ENCODE measurements around the gene DENND2A.
"Not testable (repeated sequence)": the region's sequence is repeated elsewhere in the genome, so short reads cannot be mapped to it uniquely, and the experiment has no call there.

DENND2A gene

DNA sequence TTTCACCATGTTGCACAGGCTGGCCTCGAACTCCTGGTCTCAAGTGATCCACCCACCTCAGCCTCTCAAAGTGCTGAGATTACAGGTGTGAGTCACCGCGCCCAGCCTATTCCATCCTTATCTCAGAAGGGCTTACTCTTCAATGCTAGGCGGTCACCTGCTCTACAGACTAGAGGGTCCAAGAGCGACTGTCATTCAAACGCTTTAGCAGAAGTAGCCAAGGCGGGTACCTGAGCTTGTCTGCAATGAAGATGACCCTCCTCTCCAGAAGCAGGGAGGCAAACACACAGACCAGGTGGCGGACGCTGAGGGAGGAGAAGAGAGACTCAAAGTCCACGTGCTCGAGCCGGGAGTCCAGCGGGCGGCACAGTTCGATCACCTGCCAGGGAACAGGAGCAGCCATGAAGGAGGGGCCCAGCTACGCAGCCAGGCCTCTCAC lies 96.2 kb downstream of the DENND2A start:
- no peak for DNase-seq (ENCODE audit: low read depth)

DNA sequence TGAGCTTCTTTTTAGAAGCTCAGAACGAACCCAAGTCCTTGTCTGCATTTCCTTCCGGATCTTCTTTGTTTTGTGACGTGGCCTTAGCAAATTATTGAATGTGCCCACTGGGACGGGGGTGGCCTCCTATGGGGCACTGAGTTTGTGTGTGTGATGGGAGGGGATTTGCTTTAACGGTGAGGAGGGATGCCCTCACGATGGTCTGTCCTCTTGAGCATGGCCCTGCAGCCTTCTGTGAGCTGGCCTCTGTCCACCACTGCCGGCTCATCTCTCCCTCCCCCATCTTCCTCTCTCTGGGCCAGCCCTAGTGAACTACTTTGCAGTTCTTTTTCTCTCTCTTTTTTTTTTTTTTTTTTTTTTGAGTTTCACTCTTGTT lies 98.4 kb downstream of the DENND2A start:
- no peak for DNase-seq (ENCODE audit: low read depth)

DNA sequence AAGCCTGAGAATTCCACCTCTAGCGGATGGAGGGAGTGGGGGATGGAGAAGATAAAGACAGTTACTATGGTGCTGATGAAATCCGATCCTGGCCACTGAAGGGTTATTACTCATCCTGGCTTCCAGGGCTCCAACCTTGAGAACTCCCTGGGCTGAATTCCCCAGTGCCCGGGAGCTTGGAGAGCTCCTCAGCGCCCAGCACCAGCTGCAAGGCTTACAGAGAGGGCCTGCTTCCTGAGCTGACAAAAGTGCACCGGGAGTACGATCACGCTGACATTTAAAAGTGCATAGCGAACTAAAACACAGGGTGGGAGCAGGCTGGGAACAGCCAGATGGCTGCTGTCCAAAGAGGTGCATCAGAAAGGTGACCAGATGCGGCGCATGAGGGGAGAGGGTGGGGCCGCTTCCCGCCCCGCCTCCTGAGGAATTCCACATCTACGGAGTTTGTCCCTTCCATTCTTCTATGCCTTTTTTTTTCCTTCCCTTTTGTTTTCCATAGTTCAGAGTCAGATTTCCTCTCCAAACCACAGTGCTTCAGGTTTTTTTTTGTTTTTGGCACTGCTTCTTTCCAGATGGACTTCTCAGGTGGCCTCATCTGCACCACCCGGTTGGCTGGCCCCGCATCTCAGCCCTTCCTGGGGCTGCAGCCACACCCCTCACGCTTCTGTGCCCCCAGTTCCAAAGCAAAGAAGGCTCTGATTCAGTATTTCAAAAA lies 98.9 kb downstream of the DENND2A start:
- no peak for DNase-seq (ENCODE audit: low read depth)

DNA sequence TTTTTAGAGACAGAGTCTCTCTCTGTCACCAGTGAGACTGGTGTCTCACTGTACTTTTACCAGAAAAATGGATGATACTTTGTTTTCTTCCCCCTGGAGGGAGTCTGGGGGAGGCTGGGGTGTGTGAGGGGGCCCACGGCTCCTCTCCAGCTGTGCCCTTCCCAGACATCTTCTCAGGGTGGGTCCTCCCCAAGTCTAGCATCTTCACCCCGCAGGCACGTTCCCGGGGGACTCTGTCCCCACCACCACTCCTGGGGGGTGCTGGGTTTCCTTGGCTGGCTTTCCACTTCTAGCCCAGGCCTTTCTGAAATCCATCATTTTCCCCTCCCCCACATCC lies 99.5 kb downstream of the DENND2A start:
- DNase-seq (ENCODE audit: low read depth) = no peak

DNA sequence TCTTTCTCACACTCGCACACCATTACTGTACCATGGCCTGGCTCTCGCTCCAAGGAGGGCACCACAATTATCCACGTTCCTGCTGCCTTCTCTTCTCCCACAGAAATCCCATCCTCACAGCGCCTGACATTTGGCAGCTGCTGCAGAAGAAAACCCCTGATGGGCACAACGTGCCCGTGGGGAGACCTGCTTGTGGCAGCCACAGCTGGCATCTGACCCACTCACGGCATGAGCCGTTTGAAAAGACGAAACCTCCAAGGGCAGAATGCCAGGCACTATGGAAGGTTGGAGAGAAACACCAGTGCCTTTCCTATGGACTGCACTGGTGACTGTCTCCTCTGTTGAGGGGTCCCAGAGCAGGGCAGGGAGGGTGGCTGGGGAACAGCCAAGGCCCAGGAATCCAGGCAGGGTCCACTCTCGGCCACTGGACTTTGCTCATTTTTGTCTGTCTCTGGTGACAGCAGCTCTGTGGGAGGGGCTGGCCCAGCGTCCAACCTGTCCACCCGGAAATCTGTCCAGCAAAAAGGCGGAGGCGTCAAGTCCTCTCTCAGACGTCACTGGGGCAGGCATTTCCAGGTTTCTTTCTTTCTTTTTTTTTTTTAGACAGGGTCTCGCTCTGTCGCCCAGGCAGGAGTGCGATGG lies 100.4 kb downstream of the DENND2A start:
- DNase-seq (ENCODE audit: low read depth) = no peak

DNA sequence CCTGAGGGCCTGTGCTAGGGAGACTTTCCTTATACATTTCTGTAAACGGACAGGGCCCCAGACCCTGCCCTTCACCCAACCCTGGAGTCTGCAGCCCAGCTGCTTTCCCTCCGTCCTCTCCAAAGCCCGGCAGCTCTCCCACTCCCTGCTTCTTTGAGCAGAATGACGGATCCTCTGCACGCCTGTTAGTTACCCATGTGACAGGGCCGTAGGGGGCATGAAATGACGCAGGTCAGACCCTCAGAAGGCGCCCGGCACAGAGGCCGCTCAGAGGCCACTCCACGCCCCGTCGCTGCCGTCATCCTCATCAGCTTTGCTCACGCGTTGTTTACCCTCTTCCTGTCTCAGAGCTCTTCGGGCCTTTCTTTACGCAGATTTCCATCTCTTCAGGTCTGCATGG lies 101.2 kb downstream of the DENND2A start:
- DNase-seq (ENCODE audit: low read depth) = no peak

DNA sequence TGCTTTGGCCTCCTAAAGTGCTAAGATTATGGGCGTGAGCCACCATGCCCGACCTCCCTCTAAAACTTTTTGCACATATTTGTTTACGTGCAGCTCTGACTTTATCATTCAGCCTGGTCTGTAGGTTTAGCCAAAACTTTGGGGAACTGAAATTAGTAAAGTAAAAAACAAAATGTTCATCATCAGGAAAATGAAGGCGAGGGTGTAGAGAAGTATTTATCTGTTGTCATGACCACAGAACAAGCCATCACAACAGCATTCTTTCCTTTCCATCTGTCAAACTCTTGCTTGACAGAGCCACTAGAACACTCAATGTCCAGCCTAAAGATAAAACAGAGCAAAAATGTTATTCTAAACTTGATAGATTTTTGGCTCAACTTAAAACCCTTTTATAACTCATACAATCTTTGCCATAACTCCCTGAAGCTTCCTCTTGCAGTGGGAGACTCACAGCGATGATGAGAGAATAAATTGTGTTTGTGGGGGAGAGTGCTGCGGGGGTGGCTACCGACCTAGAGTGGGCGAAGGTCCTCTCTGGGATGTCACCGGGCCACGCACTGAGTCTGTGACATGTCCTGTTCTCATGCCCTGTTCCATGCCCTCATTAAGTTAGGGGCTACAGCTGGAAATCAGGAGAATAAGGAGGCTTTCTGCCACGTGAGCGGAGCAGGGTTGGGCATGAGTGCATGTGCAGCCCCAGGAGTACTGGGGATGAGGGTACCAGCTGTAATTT lies 102.7 kb downstream of the DENND2A start:
- no peak for DNase-seq (ENCODE audit: low read depth)

DNA sequence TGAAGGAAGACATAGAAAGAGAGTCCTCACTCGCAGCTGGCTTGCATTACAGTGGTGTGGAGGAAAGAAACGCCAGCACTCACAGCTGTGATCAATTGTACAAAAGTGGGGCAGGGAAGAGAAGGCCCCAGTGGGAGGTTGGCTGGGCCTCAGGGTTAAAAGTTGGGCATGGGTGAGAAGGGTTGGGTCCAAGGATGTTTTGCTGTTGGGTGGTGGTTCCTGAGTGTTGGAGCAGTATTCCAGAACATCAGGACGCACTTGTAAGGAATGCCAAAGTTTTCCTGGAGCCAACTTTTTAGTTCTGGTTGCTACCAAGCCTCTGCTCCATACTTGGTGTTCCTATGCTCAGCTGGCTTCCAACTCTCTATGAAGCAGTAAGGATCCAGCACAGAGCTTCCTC lies 105.9 kb downstream of the DENND2A start:
- DNase-seq (ENCODE audit: low read depth) = no peak

DNA sequence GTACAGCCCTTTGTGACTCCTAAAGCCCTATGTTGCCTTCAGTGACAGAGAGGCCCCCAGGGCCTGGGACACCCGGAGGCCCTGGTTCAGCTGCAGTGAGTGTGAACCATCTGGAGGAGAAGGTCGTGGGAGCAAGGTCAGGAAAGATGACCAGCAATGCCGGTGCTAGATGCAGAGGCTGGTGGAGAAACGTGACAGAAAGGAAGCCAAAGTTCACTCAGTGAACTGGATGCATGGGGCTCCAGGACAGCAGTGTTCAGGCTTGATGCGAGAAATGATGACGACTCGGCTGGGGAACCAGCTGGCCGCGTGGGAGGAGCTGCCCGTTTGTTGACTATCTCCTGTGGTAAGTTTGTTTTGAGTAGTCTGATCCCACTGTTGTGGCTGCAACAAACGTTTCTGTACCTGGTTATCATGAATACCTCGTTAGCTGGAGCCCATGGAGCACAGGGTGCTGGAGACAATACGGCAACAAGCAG lies 107.2 kb downstream of the DENND2A start:
- no peak for DNase-seq (ENCODE audit: low read depth)

DNA sequence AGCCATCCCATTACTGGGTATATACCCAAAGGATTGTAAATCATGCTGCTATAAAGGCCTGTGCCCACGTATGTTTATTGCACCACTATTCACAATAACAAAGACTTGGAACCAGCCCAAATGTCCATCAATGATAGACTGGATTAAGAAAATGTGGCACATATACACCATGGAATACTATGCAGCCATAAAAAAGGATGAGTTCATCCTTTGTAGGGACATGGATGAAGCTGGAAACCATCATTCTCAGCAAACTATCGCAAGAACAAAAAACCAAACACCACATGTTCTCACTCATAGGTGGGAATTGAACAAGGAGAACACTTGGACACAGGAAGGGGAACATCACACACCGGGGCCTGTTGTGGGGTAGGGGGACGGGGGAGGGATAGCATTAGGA lies 111.2 kb downstream of the DENND2A start:
- not testable (repeated sequence) for DNase-seq (ENCODE audit: low read depth)

DNA sequence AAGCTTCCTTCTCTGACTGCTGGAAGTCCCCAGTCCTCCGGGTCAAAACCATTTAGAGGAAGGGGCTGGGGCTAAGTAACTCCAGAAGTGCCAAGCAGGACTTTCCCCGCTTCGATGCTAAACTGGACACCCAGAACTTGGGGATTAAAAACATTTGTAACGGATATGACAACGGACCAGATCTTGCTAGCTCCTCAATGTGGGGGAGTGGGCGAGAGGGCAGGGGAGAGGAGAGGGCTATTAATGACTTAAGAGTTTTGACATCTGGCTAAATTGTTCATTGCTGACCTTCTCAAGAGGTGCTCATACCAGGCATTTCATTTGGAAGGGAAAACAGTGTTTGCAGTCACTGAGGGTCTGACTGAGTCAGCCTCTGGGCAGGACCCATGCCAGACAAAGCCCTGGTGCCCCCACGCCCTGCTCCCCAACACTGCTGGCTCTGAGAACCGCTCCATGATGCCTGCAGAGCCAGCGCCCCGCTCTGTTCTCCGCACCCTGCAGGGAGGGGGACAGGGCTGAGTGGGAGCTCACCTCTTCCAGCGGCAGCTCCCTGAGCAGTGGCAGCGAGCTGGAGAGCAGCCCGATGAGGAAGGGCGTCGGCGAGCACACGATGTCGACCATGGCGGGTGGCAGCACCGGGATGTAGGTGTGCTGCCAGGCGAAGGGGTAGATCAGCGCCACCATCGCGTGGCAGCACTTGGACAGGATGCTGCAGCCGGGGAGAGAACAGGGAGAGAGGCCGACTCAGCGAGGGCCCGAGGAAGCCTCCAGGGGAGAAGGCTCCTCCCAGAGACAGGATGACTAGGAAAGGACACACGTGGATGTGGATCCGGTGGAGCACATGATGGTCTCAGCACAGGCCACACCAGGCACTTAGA lies 113.6 kb downstream of the DENND2A start:
- no peak for DNase-seq (ENCODE audit: low read depth)

DNA sequence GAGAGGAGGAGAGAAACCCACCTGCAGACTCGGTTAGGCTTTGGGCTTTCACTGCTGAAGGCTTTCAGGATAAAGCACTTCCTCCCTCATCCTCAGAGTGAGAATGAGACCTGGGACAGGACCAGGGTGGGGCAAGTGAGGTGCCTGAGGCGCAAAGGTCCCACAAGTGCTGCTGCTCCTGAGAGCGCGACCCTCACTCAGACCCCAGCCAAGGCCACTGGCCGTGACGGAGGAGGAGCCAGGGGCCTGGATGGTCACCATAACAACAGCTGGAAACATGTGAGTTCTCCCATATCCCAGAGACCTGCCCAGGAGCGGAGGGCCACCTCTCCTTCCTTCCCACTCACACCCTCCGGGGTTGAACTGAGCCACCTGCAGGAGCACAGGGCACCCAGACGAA lies 114.4 kb downstream of the DENND2A start:
- no peak for DNase-seq (ENCODE audit: low read depth)

DNA sequence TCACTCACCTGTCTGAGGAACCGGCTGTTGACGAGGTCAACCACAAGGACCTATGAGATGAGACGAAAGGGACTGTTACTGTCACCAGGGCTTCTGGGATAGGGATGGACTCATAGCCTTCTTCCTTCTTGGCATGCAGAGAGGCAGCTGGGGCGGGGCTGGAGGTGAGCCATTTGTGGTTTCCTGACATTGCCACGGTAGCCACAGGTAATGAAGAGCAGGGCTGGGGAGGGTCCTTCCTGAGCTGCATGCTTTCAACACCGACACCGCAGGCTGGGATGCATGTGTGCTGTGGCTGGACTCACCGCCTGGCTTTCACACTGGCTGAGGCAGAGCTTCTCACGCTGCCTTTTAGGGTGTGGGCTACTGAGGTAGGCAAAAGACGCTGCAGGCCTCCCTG lies 114.9 kb downstream of the DENND2A start:
- peak; percentile 22 for DNase-seq (ENCODE audit: low read depth)

DNA sequence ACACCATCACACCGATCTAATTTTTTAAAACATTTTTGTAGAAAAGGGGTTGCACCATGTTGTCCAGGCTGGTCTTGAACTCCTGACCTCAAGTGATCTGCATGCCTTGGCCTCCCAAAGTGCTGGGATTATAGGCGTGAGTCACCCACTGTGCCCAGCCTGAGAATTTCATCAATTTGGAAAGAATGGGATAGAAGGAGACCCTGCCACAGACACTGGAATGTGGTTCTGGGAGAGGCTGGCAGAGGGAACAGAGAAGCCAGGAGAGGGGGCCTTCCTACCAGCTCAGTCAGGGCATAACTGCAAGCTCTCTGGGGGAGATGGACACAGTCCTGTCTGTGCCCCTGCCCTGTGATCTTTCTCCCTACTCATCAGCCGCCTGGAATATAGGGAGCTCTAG lies 119.2 kb downstream of the DENND2A start:
- DNase-seq (ENCODE audit: low read depth) = no peak

DNA sequence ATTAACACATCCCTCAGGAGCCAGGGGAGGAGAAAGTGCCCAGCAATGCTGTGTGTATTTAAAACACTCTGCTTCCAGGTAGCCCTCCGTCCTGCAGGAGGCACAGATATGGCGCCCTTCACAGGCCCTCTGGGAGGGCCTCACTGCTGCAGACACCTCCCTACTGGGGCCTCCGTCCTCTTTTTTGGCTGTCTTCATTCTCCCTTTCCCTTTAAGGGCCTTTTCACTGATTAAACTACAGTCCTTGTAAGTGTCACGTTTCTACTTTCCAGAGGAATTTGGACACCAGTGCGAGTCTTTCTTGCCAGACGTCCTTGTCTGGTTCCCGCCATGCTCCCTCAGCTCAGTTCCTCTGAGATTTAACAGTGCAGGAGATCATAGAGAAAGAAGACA lies 121.6 kb downstream of the DENND2A start:
- DNase-seq (ENCODE audit: low read depth) = no peak

DNA sequence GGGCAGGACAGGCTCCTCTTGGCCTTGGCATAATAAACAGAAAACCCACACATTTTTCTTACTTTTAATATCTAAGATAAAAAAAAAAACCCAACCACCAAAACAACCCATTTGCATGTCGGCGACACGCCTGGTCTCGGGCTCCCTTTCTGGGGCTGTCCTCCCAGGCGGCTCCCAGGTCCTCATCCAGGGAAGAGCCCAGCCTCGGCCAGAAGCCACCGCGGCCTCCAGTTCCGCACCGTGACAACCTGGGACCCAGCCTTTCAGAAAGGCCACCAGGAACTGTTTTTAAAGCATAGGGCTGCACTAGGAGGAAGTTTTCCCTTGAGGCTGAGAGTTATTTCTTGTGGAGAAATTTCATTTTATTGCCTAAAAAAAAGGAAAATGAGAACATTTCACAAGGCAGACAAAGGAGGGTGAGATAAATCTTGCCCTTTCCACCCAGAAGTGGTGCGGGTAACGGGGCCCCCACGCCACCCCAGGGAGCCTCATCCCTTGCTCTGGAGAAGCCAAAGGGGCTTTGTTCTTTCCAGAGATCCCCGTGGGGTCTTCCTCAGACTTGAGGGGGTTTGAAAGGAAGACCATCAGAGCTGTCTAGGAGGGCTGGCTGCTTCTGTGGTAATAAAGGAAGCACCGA lies 122.1 kb downstream of the DENND2A start:
- no peak for DNase-seq (ENCODE audit: low read depth)

DNA sequence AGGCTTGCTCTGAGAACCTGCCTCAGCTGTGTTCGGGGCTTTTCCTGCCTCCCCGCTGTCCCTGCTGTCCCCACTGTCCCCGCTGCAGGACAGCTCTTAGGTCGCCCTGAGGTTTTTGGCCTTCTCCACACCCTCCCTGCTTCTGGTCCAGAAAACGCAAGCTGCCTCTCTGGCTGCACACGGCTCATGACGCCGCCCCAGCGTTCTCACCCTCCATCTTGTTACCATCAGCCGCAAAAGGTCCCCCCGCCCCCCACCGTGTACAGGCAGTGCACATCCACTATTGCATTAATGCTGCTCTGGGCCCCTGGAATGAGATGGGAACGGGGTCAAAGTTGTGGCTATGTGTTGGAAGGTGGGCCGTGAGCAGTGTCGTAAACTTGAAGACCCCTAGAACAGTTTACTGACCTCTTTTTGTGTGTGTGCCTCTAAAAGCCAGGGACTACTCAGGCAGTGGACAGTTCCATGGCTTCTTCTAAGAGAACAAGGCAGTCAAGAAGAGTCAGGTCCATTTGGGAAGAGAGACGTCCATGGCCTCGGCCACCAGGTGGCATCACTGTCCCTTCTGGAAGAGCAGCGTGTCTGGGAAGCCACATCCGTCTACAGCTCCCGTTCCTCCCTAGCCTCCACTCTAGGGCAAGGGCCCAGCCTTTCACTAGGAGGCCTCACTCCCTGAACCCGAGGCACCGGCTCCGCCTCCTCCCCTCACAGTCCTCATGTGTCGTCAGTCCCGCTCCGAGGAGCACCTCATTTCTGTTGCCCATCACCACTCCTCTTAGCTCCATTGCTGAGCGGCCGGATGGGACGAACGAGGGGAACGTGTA lies 122.9 kb downstream of the DENND2A start:
- peak; percentile 50 for DNase-seq (ENCODE audit: low read depth)

DNA sequence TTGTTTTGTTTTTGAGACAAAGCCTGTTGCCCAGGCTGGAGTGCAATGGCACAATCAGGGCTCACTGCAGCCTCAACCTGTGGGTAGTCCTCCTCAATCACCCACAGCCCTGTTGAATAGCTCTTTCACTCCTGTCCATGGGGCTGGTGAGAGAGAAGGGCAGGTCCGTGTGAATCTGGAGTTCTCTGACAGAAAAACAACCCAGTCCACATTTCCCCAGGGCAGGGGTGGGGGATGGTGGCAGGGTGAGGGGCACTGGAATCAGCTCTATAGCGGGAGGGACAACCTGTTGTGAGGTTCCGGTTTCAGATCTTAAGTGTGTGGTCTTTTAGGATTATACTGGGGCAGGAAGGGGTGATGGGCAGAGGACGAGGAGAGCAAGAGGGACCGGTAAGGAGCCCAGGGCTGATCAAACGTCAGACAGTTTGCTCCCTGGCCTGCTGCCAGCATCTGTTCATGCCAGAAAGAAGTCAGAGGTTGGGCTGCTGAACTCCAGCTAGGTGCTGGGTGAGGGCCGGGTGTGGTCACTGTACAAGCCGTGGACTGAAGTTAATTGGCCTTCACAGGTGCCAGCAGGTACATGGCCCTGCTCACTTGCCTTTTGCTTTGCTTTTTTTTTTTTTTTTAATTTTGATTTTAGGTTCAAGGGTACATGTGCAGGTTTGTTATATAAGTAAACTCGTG lies 128.2 kb downstream of the DENND2A start:
- no peak for DNase-seq (ENCODE audit: low read depth)

DNA sequence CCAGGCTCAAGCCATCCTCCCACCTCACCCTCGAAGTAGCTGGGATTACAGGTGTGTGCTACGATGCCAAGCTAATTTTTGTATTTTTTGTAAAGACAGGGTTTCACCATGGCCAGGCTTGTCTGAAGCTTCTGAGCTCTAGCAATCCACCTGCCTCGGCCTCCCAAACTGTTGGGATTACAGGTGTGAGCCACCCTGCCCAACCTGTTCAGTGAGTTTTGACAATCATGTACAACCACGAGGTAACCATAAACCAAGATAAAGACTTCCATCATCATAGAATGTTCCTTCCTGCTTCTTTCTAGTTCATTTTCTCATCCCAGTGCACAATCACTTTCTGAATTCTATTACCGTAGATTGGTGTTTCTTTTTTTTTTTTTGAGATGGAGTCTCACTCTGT lies 130.8 kb downstream of the DENND2A start:
- DNase-seq (ENCODE audit: low read depth) = no peak

DNA sequence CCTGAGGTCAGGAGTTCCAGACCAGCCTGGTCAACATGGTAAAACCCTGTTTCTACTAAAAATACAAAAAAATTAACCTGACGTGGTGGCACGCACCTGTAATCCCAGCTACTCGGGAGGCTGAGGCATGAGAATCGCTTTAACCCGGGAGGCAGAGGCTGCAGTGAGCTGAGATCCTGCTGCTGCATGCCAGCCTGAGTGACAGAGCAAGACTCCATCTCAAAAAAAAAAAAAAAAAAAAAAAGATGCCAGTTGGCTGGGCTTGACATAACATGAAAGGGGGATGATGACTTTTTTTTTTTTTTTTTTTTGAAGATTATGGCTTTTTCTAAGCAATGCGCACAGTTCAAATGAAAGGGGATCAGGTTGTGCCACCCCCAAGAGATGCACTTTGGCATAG lies 133.1 kb downstream of the DENND2A start:
- not testable (repeated sequence) for DNase-seq (ENCODE audit: low read depth)
